GM19324 (cell line): ENCODE data around the gene CLEC2L.

ENCODE experiments used
- ATAC-seq: cut with Tn5 transposase; IDR thresholded peaks from one replicate; pipeline ENCODE4 v1.9.1; 2021; ENCODE audit warnings: mild to moderate bottlenecking, moderate library complexity; ENCODE audit not compliant: unreplicated experiment, low FRiP score

Gene CLEC2L

DNA sequence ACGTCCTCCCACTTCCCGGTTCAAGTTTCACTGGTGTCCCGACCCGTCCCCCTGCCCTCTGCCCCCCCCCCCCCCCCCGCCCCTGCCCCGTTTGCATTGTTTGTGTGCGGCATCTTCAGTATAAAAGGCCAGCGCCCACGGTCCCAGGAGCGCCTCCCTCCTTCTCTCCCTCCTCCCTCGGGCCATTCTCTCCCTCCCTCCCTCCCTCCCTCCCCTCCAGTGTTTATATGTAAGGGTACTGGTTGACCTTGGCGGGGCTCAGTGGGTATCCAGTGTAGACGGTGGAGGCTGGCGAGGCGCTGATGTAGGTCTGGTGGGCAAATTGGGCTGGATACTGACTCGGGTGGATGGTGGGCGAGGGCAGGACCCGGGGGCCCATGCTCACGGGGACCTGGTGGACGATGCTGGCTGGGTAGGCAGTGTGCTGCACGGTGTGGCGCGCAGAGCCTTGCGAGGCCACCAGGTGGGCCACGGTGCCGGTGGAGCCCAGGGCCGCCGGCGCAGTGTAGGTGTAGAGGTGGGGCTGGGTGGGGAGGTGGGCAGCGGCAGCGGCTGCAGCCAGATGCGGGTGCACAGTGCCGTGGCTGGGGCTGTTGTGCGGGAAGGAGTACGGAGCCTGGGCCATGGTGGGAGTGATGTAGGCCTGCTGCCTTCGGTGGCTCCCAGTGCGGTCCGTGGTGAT, 49.4 kb downstream of the CLEC2L start:
- no peak for ATAC-seq

DNA sequence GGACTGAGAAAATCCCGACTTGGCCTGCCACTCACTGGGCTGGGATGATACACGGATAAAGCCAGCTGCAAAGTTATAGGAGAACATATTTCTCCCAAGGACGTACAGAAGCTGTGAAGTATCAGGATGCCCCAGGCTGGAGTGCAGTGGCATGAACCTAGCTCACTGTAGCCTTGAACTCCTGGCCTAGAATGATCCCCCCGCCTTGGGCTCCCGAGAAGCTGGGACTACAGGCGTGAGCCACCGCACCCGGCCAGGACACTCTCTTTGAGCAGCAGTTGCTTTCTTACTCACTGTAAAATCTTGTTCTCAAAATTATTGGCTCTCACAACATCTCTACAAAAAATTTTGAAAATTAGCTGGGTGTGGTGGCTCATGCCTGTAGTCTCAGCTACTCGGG, 50.4 kb downstream of the CLEC2L start:
- ATAC-seq = no peak

DNA sequence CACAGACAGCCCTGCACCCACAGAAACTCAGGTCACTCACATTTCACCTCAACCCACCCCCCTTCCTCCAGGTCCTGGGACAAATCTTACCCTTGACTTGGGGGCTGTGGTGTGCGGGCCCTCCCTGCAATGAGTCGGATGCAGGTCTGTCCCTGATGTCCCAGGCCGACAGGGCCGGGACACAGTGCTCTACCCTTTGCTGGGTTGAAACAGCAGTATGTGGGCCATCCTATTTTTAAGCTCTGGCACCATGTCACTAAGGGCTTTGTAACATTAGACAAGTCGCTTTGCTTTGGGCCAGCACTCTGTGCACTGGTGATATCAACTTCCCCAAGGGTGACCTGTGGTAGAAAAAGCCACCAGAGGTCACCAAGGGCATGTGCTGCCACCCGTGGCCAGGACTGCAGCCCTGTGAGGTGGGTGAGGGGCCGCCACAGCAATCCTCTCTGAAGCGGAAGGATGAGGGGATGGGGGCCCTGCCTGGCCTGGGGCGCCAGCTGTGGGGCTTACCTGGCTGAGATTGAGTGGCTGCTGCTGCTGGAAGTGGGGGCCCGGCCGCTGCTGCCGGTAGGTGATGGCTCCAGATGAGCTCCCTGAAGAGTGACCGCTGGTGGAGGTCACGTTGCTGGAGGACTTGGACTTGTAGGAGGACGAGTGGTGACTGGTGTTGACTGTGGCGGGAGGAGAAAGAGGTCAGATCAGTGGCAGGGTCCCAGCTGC, 51.3 kb downstream of the CLEC2L start:
- ATAC-seq = no peak

DNA sequence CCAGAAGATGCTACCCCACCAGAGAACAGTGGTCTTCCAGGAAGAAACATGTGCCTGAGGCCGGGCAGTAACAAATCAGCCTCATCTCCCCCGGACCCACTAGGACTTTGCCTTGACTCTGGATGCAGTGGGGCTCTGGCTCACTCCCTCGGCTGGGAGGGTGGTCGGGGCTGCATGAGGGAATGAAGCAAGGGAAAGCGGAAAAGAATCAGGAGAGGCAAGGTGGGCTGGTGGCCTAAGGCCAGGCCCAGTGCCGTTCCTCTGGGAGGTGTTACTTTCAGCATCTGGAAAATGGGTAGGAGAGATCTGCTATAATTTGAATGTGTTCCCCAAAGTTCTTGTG, 51.8 kb downstream of the CLEC2L start:
- no peak for ATAC-seq

DNA sequence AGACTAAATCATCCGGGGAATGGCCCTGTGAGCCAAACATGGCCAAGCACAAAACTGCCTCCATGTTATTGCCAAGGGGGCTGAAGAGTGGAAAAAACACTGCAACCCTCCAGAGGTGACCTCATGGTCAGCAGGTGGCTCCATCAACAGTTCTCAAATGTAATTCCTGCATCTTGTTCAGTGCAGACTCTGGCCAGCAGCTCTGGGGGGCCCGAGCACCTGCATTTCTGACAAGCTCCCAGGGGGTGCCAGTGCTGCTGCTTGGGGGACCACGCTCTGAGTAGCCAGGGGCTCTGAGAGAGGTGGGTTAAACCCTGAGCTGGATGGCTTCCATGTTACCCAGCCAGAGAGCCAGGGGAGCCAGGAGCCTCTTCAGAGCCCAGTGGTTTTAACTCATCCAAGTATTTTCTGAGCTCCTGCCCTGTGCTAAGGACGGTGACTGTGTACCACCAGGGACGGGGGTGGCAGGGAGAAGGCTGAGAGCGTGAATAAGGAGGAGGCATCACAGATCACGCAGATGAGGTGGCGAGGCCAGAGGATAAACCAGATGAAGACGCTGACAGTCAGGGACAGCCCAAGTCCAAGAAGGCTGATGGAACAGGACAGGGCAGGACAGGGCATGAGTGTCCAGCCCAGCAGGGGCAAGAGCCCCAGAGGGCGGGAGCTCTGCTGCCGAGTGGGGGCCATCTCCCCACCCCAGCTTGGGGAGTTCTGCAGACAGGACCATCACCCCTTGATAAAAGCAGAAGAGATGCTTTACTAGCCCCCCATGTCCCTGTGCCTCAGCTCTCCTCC, 52.9 kb downstream of the CLEC2L start:
- no peak for ATAC-seq

DNA sequence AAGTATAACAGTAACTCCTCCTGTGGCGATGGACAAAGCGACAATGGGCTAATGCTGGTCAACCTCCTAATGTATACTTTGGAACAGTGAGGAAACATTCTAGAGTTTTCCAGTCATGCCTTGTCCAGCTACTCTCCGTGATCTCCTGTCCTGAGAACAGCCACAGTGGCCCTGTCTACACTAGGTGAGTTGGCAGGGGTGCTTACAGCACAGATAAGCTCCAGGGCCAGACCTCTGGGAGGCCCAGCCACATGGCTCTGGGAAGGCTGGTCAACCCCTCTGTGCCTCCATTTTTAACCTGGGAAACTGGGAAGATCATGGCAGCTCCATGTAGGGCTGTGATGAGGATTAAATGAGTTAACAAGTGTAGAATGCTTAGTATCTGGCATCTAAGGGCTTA, 57.0 kb downstream of the CLEC2L start:
- ATAC-seq = no peak

DNA sequence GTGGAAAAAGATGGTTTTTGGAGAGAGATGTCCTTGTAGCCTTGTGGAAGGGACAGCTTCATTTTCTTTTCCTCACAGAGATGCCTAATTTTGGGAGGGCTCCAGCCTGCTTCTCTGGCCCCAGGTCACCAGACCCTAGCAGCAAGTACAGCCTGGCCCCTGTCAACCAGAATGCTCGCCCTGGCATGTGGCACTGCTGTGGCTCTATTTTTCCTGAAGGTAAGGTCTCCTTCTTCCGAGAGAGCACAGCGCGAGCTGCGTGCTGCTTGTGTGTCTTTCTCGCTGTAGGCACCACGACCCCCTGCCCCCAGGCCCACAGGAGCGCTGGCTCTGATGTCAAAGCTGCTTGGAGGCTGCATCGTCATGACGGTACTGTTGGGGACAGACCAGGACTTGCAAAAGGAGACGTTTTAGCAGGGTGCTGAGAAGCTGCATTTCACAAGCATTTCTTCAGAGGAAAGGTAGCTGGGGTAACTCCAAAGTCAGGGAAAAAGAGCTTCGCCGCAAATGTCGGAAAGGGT, 58.7 kb downstream of the CLEC2L start:
- no peak for ATAC-seq

DNA sequence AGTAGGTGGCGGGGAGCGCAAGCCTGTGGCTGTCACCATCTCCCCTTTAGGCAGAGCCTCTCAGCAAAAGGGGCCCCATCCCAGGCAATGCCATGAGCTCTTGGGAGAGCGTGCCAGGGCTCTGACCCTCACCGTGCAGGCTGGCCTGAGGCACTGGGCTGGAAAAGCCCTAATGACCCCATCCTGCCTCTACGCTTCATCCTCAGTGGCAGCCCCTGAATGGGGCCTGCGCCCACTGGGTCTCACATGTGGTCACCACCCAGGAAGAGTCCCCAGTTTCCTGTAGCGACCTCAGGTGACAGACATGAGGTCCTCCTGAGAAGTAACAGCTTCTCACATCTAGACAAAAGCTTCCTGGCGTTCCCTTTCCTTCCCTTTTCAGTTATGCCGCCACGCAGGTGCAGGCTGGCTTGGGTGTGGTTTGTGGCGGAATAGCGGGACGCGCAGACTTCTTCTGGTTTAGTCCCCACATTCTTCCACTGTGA, 59.2 kb downstream of the CLEC2L start:
- no peak for ATAC-seq

DNA sequence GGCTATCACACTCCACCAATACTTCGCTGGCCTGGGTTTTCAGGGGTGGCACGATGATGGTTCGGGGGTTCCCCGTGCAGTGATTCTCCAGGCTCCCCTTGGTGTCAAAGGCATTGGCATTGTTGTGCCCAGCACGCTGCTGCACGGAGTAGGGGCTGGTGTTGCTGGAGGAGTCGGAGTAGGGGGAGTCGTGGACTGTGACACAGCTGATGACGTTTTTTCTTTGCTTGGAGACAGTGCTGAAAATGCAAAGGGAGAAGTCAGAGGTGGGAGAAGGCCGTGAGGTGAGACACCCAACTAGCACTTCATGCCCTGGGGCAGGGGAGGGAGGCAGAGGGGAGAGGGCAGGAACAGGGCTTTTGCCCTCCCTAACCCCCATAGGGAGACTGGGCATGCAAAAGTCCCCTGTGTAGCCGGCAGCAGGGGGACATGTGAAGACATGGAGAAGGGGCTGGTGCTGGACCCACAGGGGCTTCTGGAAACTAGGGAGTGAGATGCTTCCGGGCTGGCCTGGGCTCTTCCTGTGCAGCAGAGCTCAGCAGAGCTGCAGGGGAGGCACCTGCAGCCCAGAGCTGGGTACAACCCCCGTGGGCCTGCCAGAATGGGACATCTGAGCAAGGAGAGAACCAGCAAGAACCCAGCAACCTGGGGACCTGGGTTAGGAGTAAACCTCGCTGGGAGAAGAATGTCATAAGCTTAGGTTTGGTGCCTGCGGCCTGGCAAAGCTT, 60.5 kb downstream of the CLEC2L start:
- ATAC-seq = no peak

DNA sequence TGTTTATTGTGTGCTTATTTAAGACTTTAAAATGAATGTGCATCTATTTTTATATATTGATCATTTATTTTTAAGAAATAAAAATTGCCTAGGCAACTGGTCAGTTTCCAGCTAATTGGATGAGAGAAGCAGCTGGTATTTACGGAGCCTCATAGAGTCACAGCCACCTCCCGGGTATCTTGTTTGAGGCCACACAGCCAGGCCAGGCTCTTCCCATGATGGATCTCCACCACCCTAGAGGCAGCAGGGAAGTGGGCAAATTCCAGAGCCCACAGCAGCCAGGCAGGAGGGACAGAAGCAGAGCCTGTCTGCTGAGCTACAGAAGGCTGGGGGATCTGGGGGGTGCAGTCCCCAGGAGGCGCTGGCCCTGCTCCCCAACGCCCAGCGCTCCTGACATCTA, 61.6 kb downstream of the CLEC2L start:
- ATAC-seq = no peak

DNA sequence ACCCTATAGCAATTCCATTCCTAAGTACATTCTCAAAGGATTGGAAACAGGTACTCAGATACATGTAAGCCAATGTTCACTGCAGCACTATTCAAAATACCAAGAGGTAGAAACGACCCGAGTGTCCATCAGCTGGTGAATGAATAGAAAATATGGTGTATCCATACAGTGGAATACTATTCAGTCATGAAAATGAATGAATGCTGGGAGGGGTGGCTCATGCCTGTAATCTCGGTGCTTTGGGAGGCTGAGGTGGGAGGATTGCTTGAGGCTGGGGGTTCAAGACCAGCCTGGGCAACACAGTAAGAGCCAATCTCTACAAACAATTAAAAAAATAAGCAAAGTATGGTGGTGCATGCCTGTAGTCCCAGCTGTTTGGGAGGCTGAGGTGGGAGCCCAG, 62.8 kb downstream of the CLEC2L start:
- ATAC-seq = no peak

DNA sequence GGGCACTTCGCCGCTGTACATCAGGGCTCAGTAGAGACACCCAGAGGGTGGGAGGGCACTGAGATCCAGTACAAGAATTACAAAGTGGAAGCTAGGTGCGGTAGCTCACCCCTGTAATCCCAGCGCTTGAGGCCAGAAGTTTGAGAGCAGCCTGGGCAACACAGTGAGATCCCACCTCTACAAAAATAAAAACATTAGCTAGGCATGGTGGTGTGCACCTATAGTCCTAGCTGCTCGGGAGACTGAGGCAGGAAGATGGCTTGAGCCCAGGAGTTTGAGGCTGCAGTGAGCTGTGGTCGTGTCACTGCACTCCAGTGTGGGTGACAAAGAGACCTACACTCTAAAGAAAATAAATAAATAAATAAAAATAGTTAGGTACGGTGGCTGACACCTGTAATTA, 64.0 kb downstream of the CLEC2L start:
- no peak for ATAC-seq

DNA sequence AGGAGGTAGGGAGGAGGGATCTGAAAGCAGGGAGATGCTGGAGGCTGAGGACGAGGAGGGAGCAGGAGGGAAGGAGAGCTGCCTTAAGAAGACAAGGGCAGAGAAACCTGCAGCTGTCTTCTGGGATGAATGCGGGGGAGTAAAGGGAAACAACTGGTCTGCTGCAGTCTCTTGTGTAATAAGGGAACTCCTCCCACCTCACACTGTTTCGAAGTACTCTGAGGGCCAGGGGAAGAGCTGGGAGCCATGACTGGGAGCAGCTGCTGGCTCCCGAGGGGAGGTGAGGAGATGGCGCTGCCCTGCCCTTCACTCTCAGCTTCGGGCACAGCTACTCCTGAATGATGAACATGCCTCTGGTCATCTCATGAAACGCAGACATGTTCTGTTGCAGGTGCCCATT, 65.1 kb downstream of the CLEC2L start:
- no peak for ATAC-seq

DNA sequence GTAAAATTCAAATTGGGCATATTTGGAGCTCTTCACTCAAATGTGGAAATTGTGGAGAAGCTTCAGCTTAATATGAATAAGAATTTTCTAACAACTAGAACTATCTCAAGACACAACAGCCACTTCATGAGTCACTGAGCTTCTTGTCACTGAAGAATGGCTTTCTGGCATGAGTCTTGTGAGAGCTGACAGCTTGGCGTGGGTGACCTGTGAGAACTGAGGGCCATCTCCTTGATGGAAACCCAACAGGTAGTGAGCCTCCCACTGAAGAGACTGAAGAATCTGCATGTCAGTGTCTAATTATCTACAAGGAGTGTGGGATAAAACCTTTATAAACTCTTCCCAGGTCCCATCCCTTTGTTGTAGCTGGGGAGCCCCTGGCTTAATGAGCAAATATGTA, 66.0 kb downstream of the CLEC2L start:
- no peak for ATAC-seq

DNA sequence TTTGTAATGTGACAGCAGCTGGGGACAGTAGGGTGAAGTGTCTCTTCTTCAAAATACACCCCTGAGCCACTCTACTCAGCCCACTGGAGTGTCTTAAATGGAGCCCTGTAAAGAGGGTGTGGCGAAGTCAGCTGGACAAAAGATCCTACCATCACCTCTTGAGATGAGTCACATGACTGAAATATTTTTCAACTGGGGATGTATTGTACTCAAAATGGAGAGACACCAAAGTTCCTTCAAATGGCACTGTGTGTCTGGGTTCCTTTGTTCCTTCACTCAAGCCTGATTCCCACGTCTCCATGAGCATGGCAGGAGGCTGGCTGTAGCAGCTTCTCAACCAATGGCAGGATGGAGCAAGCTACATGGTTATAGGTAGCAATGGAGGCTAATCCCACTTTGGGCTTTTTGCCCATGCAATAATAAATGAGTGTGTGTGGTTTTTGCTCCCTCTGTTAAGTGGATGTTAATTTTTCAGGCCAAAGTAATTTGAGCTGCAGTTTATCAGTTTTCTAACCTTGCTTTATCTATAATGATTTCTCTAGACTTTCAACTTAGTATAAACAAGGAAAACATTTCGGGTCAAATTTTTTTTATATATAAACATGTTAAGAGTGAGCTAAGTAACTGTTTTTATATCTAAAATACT, 68.2 kb downstream of the CLEC2L start:
- ATAC-seq = no peak

DNA sequence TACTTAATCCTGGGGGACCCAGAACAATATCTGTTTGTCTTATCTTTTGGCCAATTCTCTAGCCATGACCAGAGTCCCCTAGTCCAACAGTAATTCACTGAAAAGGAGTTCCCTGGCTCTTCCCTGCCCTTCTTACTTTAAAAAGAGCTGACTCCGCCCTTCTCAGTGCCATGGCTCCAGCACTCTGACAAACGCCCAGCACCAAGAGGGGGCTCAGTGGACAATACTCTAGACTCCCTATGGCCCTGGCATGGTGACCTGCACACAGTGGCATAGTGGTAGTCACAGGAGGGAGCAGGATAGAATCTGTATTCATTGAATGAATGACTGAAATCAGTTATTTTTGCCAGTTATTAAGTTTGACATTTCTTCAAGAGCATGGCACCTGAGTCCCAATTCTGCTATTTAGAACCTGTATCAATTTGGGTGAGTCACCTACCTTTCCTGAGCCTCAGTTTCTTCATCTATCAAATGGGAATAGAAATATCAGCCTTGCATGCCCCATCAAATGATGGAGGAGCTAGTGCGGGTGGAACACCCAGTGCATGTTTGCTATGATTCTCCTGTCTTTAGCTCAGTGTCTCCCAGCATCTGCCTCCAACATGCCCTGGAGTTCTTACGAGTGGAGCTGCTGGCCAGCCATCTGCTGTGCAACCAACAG, 69.4 kb downstream of the CLEC2L start:
- no peak for ATAC-seq

DNA sequence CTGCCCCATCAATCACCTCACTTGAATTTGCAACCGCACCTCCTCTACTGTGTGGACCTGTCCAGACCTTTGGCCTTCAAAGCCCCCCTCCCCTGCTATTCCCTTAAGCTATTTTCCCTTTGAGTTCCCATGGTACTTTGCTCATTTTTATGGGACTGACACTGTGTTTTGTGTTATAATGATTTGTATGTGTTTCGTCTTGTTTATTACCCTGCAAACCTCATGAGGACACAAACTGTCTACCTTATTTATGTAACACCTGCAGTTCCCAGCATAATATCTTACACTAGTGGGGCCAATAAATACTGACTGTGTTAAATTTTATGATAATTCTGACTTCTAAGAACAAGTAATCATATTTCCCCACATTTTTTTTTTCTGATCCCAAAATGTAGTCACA, 70.6 kb downstream of the CLEC2L start:
- no peak for ATAC-seq
